Cardiac muscle cell (in vitro differentiated cells and primary cell): ENCODE data around the gene KHDRBS2. TPM values are rescaled to one million over a fixed set of nuclear protein-coding genes. Genes with fewer than 3 reads are reported as not detected.
A peak's percentile ranks its signal among the peaks of the same experiment; 100 is the strongest.

Experiments used
- DNase-seq, 2 donors: peaks; one replicate each; pipeline versions ENCODE4 v3.0.0 to v3.0.0-alpha.2; 2010 to 2017; ENCODE audit warnings: low read depth in 1 of 2, low spot score in 1 of 2
- H3K27ac ChIP-seq: fragments of 200-600 bp; sonication (generic); 2 replicates; pipeline ENCODE4 v1.5.1; 2016
- H3K27me3 ChIP-seq: fragments of 200-600 bp; sonication (generic); 2 replicates; pipeline ENCODE4 v1.6.0; 2016; ENCODE audit warnings: control low read depth
- H3K36me3 ChIP-seq: fragments of 200-600 bp; sonication (generic); 2 replicates; pipeline ENCODE4 v1.5.1; 2016; ENCODE audit warnings: control low read depth
- H3K4me1 ChIP-seq: fragments of 200-600 bp; sonication (generic); 2 replicates; pipeline ENCODE4 v1.8.1; 2017; ENCODE audit warnings: low read depth, mild to moderate bottlenecking, mixed run types
- H3K4me3 ChIP-seq: fragments of 200-600 bp; sonication (generic); 2 replicates; pipeline ENCODE4 v1.5.1; 2016; ENCODE audit warnings: mild to moderate bottlenecking
- H3K9me3 ChIP-seq: fragments of 200-600 bp; sonication (generic); 2 replicates; pipeline ENCODE4 v1.5.1; 2017; ENCODE audit warnings: low read depth, mild to moderate bottlenecking, control low read depth
- polyA plus RNA-seq: library from polyadenylated mRNA; unstranded; fragments of >200 nt; fragmentation: Nextera tagmentation; extraction: Ambion mirVana; gene quantifications from 2 replicates; pipeline ENCODE4 v1.2.1, GENCODE V29; 2016
- total RNA-seq: library from RNA; depleted of rRNA; stranded (reverse); fragments of >200 nt; gene quantifications from 2 replicates; pipeline ENCODE4 v1.2.3, GENCODE V29; 2016
- TF ChIP-seq, protein P1 (sequence below): IDR thresholded peaks from 2 replicates; pipeline ENCODE4 v1.5.1; 2012; ENCODE audit warnings: low read depth, mild to moderate bottlenecking, low read length

Gene KHDRBS2
- total and polyA plus RNA-seq, 2 experiments from 2014 or later, result 3.7 to 5.6 TPM

DNA sequence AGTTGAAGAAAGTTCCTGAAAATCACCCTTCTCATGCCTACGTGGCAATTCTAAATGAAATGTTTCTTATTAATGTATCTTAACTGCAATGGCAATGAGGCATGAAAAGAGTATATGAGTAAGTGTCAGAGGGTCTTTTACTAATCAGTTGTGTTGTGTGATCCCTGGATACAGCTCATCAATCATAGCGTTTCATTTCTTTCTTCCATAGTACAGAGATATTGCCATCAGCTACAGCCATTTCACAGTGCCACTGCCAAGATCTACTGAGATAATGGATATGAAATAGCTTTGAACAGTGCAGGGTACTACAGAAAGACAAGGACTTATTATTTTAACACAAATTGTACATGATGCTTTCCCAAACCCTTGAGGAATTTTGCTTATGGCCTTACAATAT is 450.8 kb downstream of the KHDRBS2 start:
- H3K4me3 ChIP-seq, result no peak overlapping the region
- no peaks in the 10 kb centered on the region for H3K36me3 ChIP-seq
- DNase-seq, result no peak
- no peak overlapping the region for H3K27ac ChIP-seq
- H3K4me1 ChIP-seq, result no peaks in the 10 kb centered on the region
- TF ChIP-seq, protein P1, sequence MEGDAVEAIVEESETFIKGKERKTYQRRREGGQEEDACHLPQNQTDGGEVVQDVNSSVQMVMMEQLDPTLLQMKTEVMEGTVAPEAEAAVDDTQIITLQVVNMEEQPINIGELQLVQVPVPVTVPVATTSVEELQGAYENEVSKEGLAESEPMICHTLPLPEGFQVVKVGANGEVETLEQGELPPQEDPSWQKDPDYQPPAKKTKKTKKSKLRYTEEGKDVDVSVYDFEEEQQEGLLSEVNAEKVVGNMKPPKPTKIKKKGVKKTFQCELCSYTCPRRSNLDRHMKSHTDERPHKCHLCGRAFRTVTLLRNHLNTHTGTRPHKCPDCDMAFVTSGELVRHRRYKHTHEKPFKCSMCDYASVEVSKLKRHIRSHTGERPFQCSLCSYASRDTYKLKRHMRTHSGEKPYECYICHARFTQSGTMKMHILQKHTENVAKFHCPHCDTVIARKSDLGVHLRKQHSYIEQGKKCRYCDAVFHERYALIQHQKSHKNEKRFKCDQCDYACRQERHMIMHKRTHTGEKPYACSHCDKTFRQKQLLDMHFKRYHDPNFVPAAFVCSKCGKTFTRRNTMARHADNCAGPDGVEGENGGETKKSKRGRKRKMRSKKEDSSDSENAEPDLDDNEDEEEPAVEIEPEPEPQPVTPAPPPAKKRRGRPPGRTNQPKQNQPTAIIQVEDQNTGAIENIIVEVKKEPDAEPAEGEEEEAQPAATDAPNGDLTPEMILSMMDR, result no peak
- H3K27me3 ChIP-seq, result no peaks in the 10 kb centered on the region
- no peaks in the 10 kb centered on the region for H3K9me3 ChIP-seq

DNA sequence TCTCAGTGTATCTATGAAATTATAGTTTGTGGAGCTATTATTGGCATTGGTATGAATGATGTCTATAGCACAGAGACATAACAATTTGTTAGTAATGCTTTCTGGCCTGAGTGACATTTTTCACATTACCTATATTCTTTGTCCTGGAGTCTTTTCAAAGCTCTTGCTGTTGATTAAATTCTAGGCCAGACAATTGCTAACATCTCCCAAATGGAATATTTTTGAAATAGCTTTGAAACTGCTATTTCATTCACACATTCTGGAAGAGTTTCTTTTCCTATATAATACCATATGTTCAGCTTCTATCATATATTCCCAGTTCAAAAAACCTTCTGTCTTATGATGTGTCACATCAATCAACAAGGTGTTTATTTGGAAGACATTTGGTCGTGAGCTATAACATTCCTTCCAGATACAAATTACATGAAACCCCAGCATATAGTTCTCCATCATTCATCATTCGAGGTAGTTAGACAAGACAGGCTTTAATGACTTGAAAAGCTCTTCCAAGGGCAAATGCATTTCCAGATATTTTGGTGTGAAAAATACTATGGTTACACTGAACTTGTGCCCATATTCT is 452.8 kb downstream of the KHDRBS2 start:
- Histone ChIP-seq H3K4me1 (no peaks in the 10 kb centered on the region), H3K9me3 (no peaks in the 10 kb centered on the region), H3K27me3 (no peaks in the 10 kb centered on the region), H3K36me3 (no peaks in the 10 kb centered on the region), H3K4me3 (no peak overlapping the region), H3K27ac (no peak overlapping the region)
- DNase-seq, result no peak
- TF ChIP-seq, protein P1, result no peak

DNA sequence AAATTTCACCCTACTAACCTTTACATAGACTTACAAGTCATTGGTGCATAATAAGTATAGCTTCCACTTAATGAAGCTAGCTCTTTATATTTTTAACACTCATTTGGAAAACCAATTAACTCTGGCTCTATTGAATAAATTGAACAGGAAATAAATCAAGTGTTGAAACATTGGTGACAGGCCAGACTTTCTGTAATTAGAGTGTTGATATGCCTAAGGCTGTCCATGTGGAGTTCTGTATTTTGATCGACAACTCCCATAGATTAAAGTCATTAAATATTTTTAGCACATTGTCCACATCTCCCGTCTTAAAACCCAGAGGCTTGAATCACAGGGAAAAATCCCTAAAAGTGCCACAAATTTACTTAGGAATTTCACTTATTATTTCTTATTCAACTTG is 468.3 kb downstream of the KHDRBS2 start:
- no peaks in the 10 kb centered on the region for H3K9me3 ChIP-seq
- no peaks in the 10 kb centered on the region for H3K27me3 ChIP-seq
- DNase-seq, result no peak
- H3K4me3 ChIP-seq, result no peak overlapping the region
- H3K27ac ChIP-seq, result no peak overlapping the region
- TF ChIP-seq, protein P1, result no peak
- no peaks in the 10 kb centered on the region for H3K36me3 ChIP-seq
- H3K4me1 ChIP-seq, result no peaks in the 10 kb centered on the region

DNA sequence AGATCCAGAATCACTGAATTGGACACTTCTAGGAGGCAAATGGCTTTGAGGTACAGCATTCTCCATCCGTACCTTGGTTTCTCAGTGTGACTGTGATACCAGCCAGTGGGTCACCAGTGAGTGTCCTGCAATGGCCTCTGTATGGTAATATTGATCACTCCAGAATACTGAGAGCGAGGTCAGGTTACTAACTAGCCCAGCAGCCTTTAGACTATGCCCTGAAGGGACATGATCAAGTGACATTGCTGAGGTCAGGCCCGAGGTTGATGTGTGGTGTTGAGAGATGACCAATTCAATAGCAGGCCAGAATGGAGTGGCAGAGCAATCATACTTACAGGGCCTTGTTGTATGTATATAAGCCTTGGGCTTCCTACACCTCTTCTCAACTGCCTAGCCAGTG is 476.0 kb downstream of the KHDRBS2 start:
- H3K9me3 ChIP-seq, result no peaks in the 10 kb centered on the region
- H3K27me3 ChIP-seq, result no peaks in the 10 kb centered on the region
- peaks cover 11% of the 10 kb centered on the region for H3K4me1 ChIP-seq
- no peak overlapping the region for H3K4me3 ChIP-seq
- peak in 1 of 2 donors; percentile 30 for DNase-seq
- TF ChIP-seq, protein P1, result no peak
- no peak overlapping the region for H3K27ac ChIP-seq
- no peaks in the 10 kb centered on the region for H3K36me3 ChIP-seq

DNA sequence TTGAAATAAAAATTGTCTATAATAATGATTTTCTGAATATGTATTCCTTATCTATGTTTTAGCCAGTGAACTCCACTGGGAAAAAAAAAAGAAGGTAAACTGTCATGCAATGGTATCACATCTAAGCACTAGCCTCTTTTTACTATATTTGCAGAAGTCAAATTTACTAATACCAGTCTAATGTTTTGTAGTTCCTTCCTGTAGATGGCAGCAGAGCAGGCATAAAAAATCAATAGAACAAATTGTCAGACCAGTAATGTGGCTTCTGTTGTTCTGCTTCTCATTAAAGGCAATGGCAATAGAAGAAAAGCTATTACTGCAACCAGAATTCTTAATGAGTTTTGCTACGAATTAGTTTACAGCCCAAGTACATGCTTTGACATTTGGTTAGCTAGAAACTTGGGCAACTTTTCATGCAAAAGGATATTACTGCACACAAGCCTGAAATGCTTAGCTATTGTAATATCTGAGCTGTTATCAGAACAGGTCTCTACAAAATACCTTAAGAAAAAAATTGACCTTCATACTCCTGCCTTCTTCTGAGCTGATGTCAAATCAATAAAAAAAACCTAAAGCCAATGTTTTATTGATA is 476.9 kb downstream of the KHDRBS2 start:
- TF ChIP-seq, protein P1, result no peak
- H3K4me3 ChIP-seq, result no peak overlapping the region
- DNase-seq, result peak; percentile 4 to 58
- no peaks in the 10 kb centered on the region for H3K27me3 ChIP-seq
- no peaks in the 10 kb centered on the region for H3K36me3 ChIP-seq
- H3K9me3 ChIP-seq, result no peaks in the 10 kb centered on the region
- no peak overlapping the region for H3K27ac ChIP-seq
- H3K4me1 ChIP-seq, result peaks cover 11% of the 10 kb centered on the region
